HG03575 (cell line): ENCODE data around the gene FLG2.

ENCODE experiments used
- ATAC-seq: cut with Tn5 transposase; IDR thresholded peaks from one replicate; pipeline ENCODE4 v1.9.1; 2021; ENCODE audit not compliant: unreplicated experiment, insufficient number of reproducible peaks, low FRiP score; ENCODE audit errors: extremely low read depth

Gene FLG2

DNA sequence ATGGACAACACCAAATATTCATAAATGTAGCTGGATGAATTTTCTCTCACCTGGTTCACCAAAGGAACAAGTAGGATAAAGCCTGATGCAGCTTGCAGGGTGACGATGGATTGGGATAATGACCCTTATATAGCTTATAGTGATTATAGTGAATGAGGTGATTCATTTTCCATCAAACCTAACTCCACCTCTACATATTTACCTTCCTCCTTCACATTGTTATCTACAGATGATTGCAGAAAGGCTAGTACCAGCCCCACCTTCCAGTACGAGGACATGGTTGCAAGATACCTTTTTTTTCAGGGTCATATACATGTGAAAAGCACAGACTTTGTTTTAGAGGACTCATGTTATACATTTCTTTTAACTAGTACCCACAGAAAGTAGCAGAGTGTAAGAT lies at the start of gene FLG2:
Gene FLG2, minus strand, starts transcription at position 101 of the 400 bp plus-strand sequence. CDS start 1,122 bp downstream, outside the sequence.
- ATAC-seq = no peak

DNA sequence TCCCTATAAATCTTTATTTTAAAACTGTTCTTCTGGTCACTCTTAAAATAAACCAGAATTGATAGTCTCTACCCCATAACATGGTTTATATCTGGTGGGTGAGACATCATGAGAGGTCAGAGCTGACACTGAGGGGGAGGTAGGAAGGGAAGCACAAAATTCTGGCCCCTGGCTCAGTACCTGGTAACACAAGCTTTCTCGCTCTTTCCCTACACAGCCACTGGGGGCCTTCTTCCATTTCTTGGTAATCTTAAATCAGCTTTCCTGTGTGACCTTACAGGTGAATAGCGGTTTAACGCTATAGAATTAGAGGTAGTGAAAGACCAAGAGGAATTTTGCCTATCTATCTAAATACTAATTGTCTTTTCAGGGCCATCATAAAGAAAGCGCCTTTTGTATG lies 48.9 kb upstream of the FLG2 start:
- ATAC-seq = no peak

DNA sequence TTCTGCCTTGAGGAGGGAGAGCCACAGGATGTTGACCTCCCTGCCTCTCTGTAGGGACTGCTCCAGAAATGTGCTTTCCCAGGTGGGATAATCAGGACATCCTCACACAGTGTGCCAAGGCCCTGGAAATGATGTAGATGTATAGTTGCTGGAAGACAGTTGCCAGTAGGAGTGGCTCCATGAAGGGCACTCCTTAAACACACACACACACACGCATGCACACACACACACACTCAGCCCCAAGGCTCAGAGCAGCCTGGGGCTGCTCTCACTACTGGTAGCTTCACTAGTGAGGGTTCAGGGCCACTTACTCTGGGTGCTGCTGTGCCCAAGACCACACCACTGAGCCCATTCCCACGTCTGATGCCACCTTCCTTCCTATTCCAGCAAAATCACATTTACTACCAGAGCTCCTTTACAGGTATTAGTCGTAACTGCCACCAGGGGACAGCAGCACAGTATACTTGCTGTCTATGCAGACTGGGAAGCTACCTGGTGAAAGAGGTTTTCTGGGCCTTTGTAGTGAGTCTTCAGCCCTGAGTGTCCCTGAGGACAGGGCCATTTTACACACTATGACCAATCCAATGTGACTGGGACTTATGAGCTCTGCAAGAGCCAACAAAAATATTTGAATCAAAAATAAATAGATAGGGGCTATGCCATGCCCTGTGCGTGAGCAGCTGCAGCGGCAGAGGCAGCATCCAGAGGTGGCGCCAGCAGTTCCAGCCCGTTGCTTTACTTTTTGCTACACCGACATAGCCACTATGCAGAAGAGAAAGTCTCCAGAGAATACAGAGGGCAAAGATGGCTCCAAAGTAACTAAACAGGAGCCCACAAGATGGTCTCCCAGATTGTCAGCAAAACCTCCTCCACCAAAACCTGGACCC lies 39.2 kb upstream of the FLG2 start:
- no peak for ATAC-seq

DNA sequence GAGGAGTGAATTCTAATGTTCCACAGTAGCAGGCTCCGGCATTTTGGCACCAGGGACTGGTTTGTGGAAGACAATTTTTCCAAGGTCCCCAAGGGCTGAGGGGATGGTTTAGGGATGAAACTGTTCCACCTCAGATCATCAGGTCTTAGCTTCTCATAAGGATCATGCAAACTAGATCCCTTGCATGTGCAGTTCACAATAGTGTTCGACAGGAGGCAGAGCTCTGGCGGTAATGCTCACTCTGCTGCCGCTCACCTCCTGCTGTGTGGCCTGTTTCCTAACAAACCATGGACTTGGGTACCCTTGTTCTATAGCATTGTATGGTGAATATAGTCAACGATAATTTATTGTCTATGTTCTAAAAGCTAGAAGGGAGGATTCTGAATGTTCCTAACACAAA lies 37.7 kb upstream of the FLG2 start:
- ATAC-seq = no peak

DNA sequence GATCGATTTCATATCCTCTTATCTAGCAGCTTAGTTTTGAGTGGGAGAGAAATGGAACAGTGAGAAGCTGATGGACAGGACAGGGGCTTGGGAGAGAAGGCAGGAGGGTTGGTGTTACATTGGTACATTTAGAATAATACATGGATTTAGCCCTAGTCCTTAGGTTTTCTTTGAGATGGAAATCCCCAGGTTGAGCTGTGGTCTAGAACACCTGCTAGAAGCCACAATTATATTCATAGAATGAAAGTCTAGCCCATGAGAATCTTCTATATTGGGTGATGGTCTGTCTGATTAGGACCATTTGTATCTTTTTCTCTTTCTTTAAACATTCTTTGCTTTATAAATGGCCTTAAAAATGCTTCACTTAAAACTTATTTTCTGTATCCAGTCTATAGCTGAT lies 34.3 kb upstream of the FLG2 start:
- no peak for ATAC-seq

DNA sequence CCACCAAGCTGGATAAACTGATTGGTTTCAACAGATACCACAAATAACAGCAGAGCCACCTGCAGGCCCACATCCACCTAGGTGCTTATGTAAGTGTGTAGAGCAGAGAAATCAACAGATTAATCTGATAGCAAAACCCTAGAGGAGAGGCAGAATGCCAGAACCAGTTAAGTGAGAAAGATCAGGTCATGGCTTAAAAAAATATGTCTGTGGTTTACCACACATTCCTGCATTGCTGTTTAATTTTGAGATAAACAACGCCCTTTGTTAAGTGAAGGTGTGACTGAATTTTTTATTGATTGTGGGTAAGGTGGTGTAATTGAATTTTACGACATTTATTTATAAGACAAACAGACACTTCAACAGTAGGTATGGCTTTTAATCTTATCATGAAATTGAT lies 33.1 kb upstream of the FLG2 start:
- ATAC-seq = no peak

DNA sequence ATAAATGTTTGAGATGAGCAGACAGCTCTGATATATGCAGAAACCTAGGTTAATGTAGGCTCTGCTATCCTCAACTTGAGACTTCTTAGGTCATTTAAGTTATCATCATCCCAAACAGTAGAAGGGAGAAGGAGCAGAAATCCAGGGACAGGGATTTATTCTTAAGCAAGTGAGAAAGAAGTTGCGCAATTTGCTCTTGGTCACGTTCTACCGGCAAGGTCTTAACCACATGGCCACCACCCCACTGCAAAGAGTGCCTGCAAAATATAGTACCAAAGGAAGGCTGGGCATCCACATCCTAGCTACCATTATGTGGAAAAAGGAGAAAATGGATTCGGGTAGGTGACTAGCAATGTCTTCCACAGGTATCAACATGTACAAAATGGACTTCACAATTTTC lies 29.1 kb upstream of the FLG2 start:
- ATAC-seq = no peak

DNA sequence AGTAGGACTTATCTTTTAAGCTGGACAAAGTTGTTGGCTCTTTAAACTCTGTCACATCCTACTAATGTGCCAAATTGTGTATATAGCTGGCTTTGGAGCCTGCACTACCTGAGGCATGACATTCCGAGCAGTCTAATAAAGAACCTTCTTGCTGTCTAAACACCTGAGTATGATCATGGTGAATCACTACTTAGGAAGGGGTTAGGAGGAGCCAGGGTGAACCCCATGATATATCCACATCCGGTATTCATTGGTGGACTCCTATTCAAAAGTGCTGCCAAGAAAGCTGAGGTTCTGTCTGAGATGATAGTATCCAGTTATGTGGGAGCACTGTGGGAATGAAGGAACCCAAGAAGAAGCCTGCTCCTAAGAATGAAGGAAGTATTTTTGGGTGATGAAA lies 27.1 kb upstream of the FLG2 start:
- ATAC-seq = no peak

DNA sequence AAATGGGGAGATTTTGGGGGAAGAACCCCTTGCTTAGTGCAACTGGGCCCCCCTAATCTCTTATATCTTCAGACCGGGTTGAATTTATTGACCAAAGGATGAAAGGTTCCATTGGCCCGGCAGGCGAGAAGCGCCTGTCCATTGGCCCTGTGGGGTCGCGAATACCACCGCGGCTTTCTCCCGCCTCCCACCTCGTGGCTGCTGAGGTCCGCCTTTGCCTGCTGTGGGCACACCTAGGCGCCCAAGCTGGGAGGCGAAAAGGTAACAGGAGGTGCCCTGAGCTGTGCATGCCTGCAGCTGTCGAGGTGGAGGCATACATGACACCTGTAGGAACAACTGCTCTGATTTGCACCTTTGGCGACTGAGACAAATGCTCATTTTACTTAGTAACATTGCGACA lies 21.1 kb upstream of the FLG2 start:
- ATAC-seq = no peak

DNA sequence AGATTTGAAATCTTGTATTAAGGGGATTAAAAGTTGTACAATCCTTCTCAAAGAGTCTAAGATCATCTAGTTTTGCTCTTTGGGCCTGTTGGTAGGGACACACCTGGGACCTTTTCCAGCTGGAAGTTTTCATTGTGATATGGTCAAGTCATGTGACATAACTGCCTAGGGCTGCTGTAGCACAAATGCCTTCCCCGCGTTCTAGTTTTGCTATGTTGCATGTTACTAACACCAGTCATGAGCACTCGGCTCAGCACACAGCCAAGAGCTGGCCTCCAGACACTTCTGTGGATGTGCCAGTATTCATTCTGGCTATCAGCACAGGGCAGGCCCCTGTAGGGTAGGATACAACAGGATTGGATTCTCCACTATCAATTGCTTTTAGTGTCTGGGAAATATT lies 14.6 kb upstream of the FLG2 start:
- no peak for ATAC-seq

DNA sequence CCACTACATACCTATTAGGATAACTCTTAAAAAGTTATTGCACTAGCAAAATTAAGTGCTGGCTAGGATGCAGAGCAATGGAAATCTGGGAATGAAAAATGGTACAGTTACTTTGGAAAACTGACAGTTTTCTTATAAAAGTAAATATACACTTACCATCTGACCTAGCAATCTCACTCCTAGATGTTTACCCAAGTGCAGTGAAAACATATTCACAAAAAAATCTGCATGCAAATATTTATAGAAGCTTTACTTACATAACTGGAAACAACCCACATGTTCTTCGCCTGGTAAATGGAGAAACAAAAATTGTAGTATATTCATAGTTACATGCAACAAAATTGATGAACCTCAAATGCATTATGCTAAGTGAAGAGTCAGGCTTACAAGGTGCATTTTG lies 12.9 kb upstream of the FLG2 start:
- ATAC-seq = no peak

DNA sequence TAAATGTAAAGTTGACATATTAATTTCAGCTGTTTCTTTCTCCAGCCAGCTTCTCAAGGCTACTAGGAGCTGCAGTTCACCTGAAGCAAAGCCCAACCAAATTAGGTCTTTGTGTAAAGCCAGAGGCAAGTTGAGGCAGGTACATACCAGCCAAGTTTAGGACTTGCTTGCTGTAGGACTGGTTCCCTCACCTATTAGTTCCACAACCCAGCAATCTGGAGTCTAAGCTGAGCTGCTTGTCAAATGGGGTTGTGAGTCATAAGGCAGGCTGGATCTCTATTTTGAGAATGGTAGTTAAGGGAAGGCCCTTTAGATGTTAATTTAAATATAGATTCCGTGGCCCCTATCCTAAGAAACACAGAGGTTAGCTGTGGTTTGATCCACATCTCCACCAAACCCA lies 7.6 kb upstream of the FLG2 start:
- ATAC-seq = no peak

DNA sequence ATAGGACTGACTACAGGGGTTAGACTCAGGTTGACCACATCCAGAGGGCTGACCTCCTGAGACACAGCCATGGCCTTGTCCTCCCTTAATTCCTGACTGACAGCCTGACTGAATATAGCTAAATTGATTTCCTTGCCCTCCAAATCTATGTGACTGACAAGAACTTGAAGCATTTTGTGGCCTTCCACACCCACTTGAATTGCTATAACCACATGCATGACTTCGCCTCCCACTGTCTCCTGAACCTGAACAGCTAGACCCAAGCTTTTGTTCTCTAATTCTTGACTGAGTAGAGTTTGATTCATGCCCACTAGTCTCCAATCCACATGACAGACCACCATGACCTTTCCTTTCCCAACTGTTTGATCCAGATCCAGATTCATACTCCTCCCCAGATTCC lies 3.1 kb downstream of the FLG2 start:
- no peak for ATAC-seq

DNA sequence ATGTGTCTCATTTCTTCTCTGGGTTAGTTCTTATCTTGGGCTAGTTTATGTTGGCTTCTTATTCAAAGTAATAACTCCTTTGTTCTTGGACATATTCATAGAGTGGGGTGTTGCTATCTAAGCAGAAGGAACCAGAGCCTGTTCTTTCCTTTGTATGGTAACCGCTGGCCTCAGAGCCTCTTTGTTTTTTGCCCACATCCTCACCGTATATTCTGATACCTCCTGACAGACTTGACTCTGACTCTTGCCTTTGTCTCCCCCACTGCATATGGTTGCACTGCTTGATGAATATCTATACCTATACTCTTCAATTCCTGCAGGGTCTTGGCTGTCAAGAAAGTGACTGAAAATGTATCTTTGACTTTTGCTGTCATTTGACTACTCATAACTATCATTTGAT lies 10.2 kb downstream of the FLG2 start:
- ATAC-seq = no peak

DNA sequence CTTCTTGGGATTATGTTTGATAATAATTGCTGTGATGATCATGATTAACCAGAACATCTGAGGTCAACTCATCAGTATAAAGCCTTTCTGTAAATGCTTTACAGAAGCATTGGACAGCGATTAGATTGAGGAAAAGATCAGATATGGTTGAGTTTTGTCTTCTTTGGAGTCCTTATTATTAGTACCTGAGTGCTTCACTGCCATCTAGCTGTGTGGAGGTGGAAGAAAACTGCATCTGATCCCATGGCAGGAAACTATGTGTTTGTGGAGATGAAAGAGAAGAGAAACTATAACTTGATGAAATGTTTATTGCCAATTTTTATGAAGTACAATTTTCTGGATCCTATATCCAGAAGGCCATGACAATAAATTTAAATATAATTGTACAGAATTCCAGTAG lies 11.4 kb downstream of the FLG2 start:
- ATAC-seq = no peak

DNA sequence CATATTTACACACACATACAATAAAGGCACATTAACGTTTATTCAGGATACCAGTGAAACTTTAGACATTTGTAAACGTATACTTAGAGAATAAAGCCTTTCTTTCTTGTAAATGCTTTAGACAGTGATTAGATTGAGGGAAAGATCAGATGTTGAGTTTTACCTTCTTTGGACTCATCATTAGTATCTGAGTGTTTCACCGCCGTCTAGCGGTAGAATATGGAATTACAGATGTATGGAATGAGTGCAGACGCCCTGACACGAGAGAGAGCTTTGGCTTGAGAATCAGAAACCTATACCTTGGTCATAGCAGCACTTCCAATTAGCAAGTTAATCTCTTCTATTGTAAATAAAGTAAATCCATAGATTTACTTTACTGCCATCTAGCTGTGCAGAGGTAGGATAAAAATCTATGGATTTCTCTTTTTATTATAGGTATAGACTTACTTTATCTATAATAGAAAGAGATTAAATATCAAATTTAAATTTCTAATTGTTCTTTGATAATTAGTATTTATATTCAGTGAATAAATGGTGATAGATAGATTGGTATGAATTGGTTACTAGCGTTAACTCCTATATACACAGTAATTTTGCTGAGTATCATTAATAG lies 12.6 kb downstream of the FLG2 start:
- no peak for ATAC-seq

DNA sequence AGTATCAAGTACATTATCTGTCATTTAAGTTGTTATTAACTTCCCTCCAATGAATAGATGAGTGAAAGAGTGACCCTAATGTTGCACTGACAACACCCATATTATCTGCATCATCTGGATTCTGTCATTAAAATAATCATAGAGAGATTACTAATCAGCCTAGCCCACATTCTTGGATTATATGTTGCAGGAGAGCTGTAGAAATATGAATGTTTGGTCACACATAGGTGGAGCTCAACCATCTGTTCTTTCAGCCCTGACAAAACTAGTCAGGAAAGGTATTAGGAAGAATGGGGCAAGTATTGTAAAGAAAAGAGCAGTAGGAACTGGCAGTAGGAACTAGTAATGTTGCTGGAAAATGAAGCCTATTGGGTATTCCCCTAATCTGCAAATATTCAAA lies 15.4 kb downstream of the FLG2 start:
- ATAC-seq = no peak

DNA sequence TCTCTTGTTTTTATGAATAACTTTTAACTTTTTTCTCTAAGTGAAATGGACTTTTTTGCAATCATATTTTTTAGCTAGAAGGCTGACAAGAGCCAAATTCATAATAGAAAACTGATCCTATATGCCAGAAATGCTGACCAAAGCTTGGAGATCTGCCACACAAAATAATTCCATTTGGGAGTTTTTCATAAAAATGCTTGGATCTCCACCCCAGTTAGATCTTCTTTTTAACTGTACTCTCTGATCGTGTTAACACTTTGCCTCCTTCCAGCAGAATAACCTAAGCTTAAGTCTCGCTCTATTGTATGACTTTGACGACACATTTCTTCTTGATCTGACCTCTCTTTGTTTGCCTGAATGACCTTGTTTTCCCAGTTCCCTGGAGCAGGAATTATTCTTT lies 16.8 kb downstream of the FLG2 start:
- ATAC-seq = no peak

DNA sequence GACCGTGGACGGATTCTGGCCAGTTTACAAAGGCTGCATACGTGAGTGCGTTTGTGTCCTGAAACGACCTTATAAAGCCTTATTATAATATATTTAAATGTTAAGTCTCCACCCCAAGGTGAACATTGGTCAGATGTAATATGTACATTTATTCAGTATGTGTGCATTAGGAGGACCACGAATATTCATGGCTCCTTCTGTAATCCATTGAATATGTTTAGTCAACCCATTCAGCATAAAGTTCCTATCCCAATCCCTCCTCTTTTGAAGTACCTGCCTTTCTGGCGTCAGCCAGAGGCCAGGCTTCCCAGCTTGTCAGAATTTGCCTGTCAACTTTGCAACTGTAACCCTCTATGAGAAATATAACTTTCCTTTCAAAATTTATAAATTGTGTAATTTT lies 24.4 kb downstream of the FLG2 start:
- no peak for ATAC-seq

DNA sequence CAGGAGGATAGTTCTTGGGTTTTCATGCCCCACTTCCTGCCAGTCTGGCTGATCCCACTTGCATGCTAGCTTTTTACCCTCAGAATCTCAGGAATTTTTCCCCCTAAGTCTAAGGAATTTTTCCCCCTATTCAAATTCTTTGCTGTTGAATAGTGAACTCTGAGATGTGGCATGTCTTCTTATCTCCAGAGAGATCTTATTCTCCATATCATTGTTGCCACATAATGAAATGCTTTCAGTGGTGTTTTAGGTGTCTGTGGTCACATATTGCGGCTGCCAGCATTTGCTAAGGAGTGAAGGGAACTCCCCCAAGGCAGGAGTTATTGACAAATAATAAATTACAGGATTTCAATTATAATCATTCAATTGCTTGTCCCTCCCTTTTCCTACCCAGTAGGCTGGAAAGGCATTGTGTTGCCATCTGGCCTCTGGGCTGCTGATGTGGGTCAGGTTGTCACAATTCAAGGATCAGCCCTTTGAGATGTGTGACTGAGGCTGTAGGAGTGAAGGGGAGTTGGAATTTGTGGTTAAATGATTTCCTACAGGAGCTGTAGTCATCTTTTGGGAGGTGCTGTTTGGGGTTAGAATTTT lies 30.9 kb downstream of the FLG2 start:
- ATAC-seq = no peak
